OCI-LY1 (cell line): Measurements from ENCODE around the gene NFIA.

ENCODE experiments used
- H2AFZ ChIP-seq: fragments of 200-600 bp; sonication (generic), shearing (Covaris generic); 2 replicates; pipeline ENCODE4 v1.6.0; 2014; ENCODE audit warnings: antibody characterized with exemption, mild to moderate bottlenecking, low read length
- H3F3A ChIP-seq: fragments of 200-600 bp; sonication (generic), shearing (Covaris generic); 2 replicates; pipeline ENCODE4 v1.6.0; 2014; ENCODE audit warnings: mild to moderate bottlenecking, antibody characterized with exemption, low read length, moderate library complexity; ENCODE audit not compliant: insufficient read depth
- H3K27ac ChIP-seq: fragments of 200-600 bp; sonication (generic); 2 replicates; pipeline ENCODE4 v1.5.1; 2014; ENCODE audit warnings: low read length, mixed run types, mild to moderate bottlenecking, low read depth; ENCODE audit not compliant: poor library complexity, severe bottlenecking
- H3K27me3 ChIP-seq: fragments of 200-600 bp; sonication (generic); 2 replicates; pipeline ENCODE4 v1.6.0; 2014; ENCODE audit warnings: antibody characterized with exemption, mild to moderate bottlenecking, low read length, moderate library complexity; ENCODE audit not compliant: insufficient read depth
- H3K36me3 ChIP-seq: fragments of 200-600 bp; sonication (generic); 2 replicates; pipeline ENCODE4 v1.6.1; 2014; ENCODE audit warnings: mild to moderate bottlenecking, antibody characterized with exemption, low read length, moderate library complexity, mixed read lengths; ENCODE audit not compliant: insufficient read depth
- H3K4me1 ChIP-seq: fragments of 200-600 bp; sonication (generic); 2 replicates; pipeline ENCODE4 v1.5.1; 2014; ENCODE audit warnings: mild to moderate bottlenecking, low read length, moderate library complexity; ENCODE audit not compliant: insufficient read depth, severe bottlenecking
- H3K4me2 ChIP-seq: fragments of 200-600 bp; sonication (generic), shearing (Covaris generic); 2 replicates; pipeline ENCODE4 v1.6.1; 2014; ENCODE audit warnings: low read length
- H3K4me3 ChIP-seq: fragments of 200-600 bp; sonication (generic); 2 replicates; pipeline ENCODE4 v1.5.1; 2014; ENCODE audit warnings: low read length, low read depth, mild to moderate bottlenecking, mixed read lengths; ENCODE audit not compliant: poor library complexity, severe bottlenecking
- H3K79me2 ChIP-seq: fragments of 200-600 bp; shearing (Covaris generic); 2 replicates; pipeline ENCODE4 v1.6.1; 2016; ENCODE audit warnings: mixed run types, low read length, mixed read lengths; ENCODE audit not compliant: insufficient read depth
- H3K9ac ChIP-seq: fragments of 200-600 bp; sonication (generic), shearing (Covaris generic); 2 replicates; pipeline ENCODE4 v1.6.1; 2014; ENCODE audit warnings: mild to moderate bottlenecking, low read length, mixed read lengths
- H3K9me2 ChIP-seq: fragments of 200-600 bp; sonication (generic), shearing (Covaris generic); 2 replicates; pipeline ENCODE4 v1.6.1; 2014; ENCODE audit warnings: low read depth, mild to moderate bottlenecking, low read length, mixed read lengths
- H3K9me3 ChIP-seq: fragments of 200-600 bp; shearing (Covaris generic); 2 replicates; pipeline ENCODE4 v1.6.1; 2014; ENCODE audit warnings: low read length, mixed read lengths
- H4K20me1 ChIP-seq: fragments of 200-600 bp; sonication (generic), shearing (Covaris generic); 2 replicates; pipeline ENCODE4 v1.6.0; 2016; ENCODE audit warnings: mild to moderate bottlenecking, low read length; ENCODE audit not compliant: insufficient read depth
- CTCF ChIP-seq: fragments of 200-600 bp; sonication (generic), shearing (Covaris generic); IDR thresholded peaks from 2 replicates; pipeline ENCODE4 v1.5.1; 2017; ENCODE audit warnings: mild to moderate bottlenecking, antibody characterized with exemption, low read length, moderate library complexity, mixed read lengths
- EZH2 ChIP-seq: fragments of 200-600 bp; sonication (generic), shearing (Covaris generic); IDR thresholded peaks from 2 replicates; pipeline ENCODE4 v1.8.0; 2017; ENCODE audit warnings: borderline replicate concordance, mixed run types, mild to moderate bottlenecking, antibody characterized with exemption, low read length, moderate library complexity, mixed read lengths

The NFIA gene

GRCh38 chr1:61163355-61163754, 81.0 kb downstream of the NFIA start:
- H3F3A ChIP-seq, result no peaks in the 10 kb centered on the region; the same call in 1 of the 2 replicates
- peaks cover 12% of the 10 kb centered on the region; the same call in 1 of the 2 replicates for H3K36me3 ChIP-seq
- peaks cover 7% of the 10 kb centered on the region for H3K4me1 ChIP-seq
- H3K79me2 ChIP-seq, result no peaks in the 10 kb centered on the region; the same call in 1 of the 2 replicates
- TF ChIP-seq CTCF (no peak), EZH2 (no peak)
- no peak overlapping the region for H3K4me3 ChIP-seq
- no peak overlapping the region for H3K4me2 ChIP-seq
- H3K9me3 ChIP-seq, result no peaks in the 10 kb centered on the region
- no peak overlapping the region for H3K27ac ChIP-seq
- no peak overlapping the region for H2AFZ ChIP-seq
- H4K20me1 ChIP-seq, result no peaks in the 10 kb centered on the region
- H3K27me3 ChIP-seq, result no peaks in the 10 kb centered on the region
- no peak overlapping the region for H3K9ac ChIP-seq
- no peaks in the 10 kb centered on the region for H3K9me2 ChIP-seq

DNA sequence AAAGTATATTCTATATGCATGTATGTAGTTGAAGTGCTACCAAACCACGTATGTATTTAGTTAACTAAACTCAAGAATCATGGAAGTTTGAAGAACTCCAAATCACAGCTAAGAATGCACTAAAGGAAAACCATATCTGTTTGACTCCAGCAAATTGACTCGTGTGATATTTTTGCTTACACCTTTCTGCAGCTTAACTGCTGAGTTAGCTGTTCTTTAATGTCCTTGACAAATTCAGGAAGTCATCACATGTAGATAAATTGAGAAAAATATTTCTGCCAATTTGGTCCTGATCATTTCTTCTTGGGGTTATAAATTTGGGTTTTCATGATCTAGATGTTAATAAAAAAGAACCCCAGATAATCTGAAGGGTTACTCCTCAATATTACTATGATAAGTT, 83.0 kb downstream of the NFIA start:
- Histone ChIP-seq H3K9me2 (no peaks in the 10 kb centered on the region), H3F3A (no peaks in the 10 kb centered on the region; the same call in 1 of the 2 replicates), H3K4me1 (peaks cover 14% of the 10 kb centered on the region), H3K36me3 (peaks cover 10% of the 10 kb centered on the region; the same call in 1 of the 2 replicates), H4K20me1 (no peaks in the 10 kb centered on the region), H3K27ac (no peak overlapping the region), H2AFZ (no peak overlapping the region), H3K9ac (no peak overlapping the region), H3K4me3 (no peak overlapping the region), H3K9me3 (no peaks in the 10 kb centered on the region), H3K4me2 (no peak overlapping the region), H3K79me2 (no peaks in the 10 kb centered on the region; the same call in 1 of the 2 replicates), H3K27me3 (no peaks in the 10 kb centered on the region)
- TF ChIP-seq EZH2 (no peak), CTCF (no peak)

- H3K9me3 ChIP-seq, result no peaks in the 10 kb centered on the region
- no peak overlapping the region for H3K4me3 ChIP-seq
- H3K79me2 ChIP-seq, result no peaks in the 10 kb centered on the region; the same call in 1 of the 2 replicates
- no peaks in the 10 kb centered on the region for H3K9me2 ChIP-seq
- no peaks in the 10 kb centered on the region; the same call in 1 of the 2 replicates for H3F3A ChIP-seq
- no peak overlapping the region for H3K4me2 ChIP-seq
- no peaks in the 10 kb centered on the region for H3K27me3 ChIP-seq
- TF ChIP-seq EZH2 (no peak), CTCF (no peak)
- H3K9ac ChIP-seq, result no peak overlapping the region
- no peak overlapping the region for H3K27ac ChIP-seq
- peaks cover 19% of the 10 kb centered on the region for H3K4me1 ChIP-seq
- H3K36me3 ChIP-seq, result no peaks in the 10 kb centered on the region
- no peaks in the 10 kb centered on the region for H4K20me1 ChIP-seq
- no peak overlapping the region for H2AFZ ChIP-seq
Measured at GRCh38 chr1:61167309-61167708, 84.9 kb downstream of the NFIA start.
